Measurements from ENCODE around the gene NCOA1. TPM values are rescaled to one million over a fixed set of nuclear protein-coding genes. Genes with fewer than 3 reads are reported as not detected.

The NCOA1 gene
- total and polyA plus RNA-seq, 3 donors from 2014 or later = 52.3 to 124 (median 109) TPM

GRCh38 chr2:24652265-24653182, 161.5 kb downstream of the NCOA1 start:
- Histone ChIP-seq H3K4me3 (no peak overlapping the region), H3K36me3 (ENCODE audit: low read depth, missing control alignments) (no peaks in the 10 kb centered on the region), H3K27ac (no peak overlapping the region), H3K27me3 (no peaks in the 10 kb centered on the region), H3K9me3 (no peaks in the 10 kb centered on the region), H3K4me1 (no peaks in the 10 kb centered on the region)
- no peak for DNase-seq
- intact Hi-C loops (cut with DNase I; ENCODE audit: low total_unique reads) = no loop called here
- TF ChIP-seq POLR2A (IDR thresholded peaks at IDR 0.05) = no peak
- TF ChIP-seq, protein P1, sequence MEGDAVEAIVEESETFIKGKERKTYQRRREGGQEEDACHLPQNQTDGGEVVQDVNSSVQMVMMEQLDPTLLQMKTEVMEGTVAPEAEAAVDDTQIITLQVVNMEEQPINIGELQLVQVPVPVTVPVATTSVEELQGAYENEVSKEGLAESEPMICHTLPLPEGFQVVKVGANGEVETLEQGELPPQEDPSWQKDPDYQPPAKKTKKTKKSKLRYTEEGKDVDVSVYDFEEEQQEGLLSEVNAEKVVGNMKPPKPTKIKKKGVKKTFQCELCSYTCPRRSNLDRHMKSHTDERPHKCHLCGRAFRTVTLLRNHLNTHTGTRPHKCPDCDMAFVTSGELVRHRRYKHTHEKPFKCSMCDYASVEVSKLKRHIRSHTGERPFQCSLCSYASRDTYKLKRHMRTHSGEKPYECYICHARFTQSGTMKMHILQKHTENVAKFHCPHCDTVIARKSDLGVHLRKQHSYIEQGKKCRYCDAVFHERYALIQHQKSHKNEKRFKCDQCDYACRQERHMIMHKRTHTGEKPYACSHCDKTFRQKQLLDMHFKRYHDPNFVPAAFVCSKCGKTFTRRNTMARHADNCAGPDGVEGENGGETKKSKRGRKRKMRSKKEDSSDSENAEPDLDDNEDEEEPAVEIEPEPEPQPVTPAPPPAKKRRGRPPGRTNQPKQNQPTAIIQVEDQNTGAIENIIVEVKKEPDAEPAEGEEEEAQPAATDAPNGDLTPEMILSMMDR (IDR thresholded peaks at IDR 0.05) = no peak
- 79 to 86% methylated on average over 3 of the region's 3 CpGs for WGBS, 2 donors

- H3K27me3 ChIP-seq = no peaks in the 10 kb centered on the region
- WGBS, 2 donors = 87 to 97% methylated on average over 2 of the region's 2 CpGs
- DNase-seq = no peak
- TF ChIP-seq POLR2A (IDR thresholded peaks at IDR 0.05) = no peak
- TF ChIP-seq, protein P1 (IDR thresholded peaks at IDR 0.05) = no peak
- H3K4me1 ChIP-seq = no peaks in the 10 kb centered on the region
- no peak overlapping the region for H3K27ac ChIP-seq
- H3K4me3 ChIP-seq = no peak overlapping the region
- no peaks in the 10 kb centered on the region for H3K36me3 ChIP-seq (ENCODE audit: low read depth, missing control alignments)
- intact Hi-C loops (cut with DNase I; ENCODE audit: low total_unique reads) = no loop called here
- H3K9me3 ChIP-seq = no peaks in the 10 kb centered on the region
Measured at GRCh38 chr2:24657818-24658217, 166.8 kb downstream of the NCOA1 start.

- intact Hi-C loops (cut with DNase I; ENCODE audit: low total_unique reads) = no loop called here
- TF ChIP-seq, protein P1 (IDR thresholded peaks at IDR 0.05) = no peak
- TF ChIP-seq POLR2A (IDR thresholded peaks at IDR 0.05) = no peak
- Histone ChIP-seq H3K4me3 (no peak overlapping the region), H3K27me3 (no peaks in the 10 kb centered on the region), H3K36me3 (ENCODE audit: low read depth, missing control alignments) (no peaks in the 10 kb centered on the region), H3K27ac (no peak overlapping the region), H3K9me3 (no peaks in the 10 kb centered on the region), H3K4me1 (no peaks in the 10 kb centered on the region)
- WGBS, 2 donors = 87 to 96% methylated on average over 4 of the region's 4 CpGs
- no peak for DNase-seq
Measured at GRCh38 chr2:24658531-24659202, 167.6 kb downstream of the NCOA1 start.

DNA sequence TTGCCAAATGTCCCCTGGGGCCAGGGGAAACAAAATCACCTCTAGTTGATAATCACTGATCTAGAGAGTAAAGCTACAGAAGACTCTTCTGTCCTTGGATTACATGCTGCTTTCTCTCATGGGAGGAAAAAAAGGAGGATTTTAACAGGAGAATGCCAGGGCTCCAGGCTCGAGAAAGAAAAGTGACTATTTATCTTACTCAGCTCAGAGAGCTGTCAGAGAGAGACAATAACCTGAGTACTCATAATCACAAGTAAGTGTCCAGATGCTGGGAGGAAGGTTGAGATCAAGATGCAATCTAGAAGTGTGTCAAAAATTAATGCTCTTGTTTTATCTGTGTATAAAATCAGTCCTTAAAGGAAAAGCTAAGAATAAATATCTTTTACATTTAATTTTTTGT, 168.8 kb downstream of the NCOA1 start:
- intact Hi-C loops (cut with DNase I; ENCODE audit: low total_unique reads) = no loop called here
- 43 to 56% methylated on average over 1 of the region's 1 CpG for WGBS, 2 donors
- DNase-seq = no peak

More for the DNA sequence above, 168.8 kb downstream of the NCOA1 start:
- Histone ChIP-seq H3K27ac (no peak overlapping the region), H3K36me3 (ENCODE audit: low read depth, missing control alignments) (no peaks in the 10 kb centered on the region), H3K27me3 (no peaks in the 10 kb centered on the region), H3K4me1 (no peaks in the 10 kb centered on the region), H3K9me3 (no peaks in the 10 kb centered on the region), H3K4me3 (no peak overlapping the region)
- no peak for TF ChIP-seq POLR2A (IDR thresholded peaks at IDR 0.05)
- TF ChIP-seq, protein P1 (IDR thresholded peaks at IDR 0.05) = no peak

All from testis (tissue), 3 donors.